Adipocyte (in vitro differentiated cells): ENCODE measurements around the gene PTGDS.
A peak's percentile ranks its signal among the peaks of the same experiment; 100 is the strongest.

Source experiments
- DNase-seq: peaks from one replicate; pipeline ENCODE4 v3.0.0-alpha.2; 2015; ENCODE audit warnings: low read depth
- H3K27me3 ChIP-seq: replicated peaks from 2 replicates; pipeline ENCODE4 v1.7.0; 2013; ENCODE audit warnings: mild to moderate bottlenecking, low read length, moderate library complexity; ENCODE audit not compliant: control insufficient read depth, insufficient read depth
- H3K36me3 ChIP-seq: 2 replicates; pipeline ENCODE4 v1.7.0; 2013; ENCODE audit warnings: low read length, mild to moderate bottlenecking, moderate library complexity; ENCODE audit not compliant: control insufficient read depth, insufficient read depth, severe bottlenecking
- H3K4me1 ChIP-seq: 2 replicates; pipeline ENCODE4 v1.7.0; 2013; ENCODE audit warnings: mild to moderate bottlenecking, low read length, moderate library complexity; ENCODE audit not compliant: control insufficient read depth, insufficient read depth
- H3K4me3 ChIP-seq: 2 replicates; pipeline ENCODE4 v1.7.0; 2013; ENCODE audit warnings: mild to moderate bottlenecking, low read length, moderate library complexity
- H3K9ac ChIP-seq: 2 replicates; pipeline ENCODE4 v1.7.0; 2013; ENCODE audit warnings: mild to moderate bottlenecking, low read length, moderate library complexity
- H3K9me3 ChIP-seq: 2 replicates; pipeline ENCODE4 v1.7.0; 2013; ENCODE audit warnings: mild to moderate bottlenecking, low read length, moderate library complexity; ENCODE audit not compliant: control insufficient read depth

PTGDS gene

DNA sequence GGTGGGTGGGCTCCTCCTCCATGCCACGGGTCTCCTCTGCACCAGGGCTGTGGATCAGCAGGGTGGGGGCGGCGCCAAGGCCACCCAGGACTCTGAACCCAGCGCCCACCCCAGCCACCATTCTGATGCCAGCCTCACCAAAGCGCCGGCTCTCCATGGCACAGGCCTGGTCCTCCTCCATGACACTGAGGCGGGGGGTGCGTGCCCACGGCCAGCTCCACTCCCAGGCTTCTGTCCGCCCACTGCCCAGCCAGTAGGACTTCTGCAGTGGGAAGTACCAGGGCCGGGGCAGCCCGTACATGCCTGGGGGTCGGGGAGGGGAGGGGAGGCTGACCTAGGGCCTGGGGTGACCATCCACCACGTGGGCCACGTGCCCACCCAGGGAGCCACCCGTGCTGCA lies 39.1 kb downstream of the PTGDS start:
- H3K36me3 ChIP-seq, result peaks cover 23% of the 10 kb centered on the region
- H3K27me3 ChIP-seq, result no peaks in the 10 kb centered on the region
- no peak for DNase-seq
- no peaks in the 10 kb centered on the region for H3K9me3 ChIP-seq
- no peak overlapping the region for H3K9ac ChIP-seq
- H3K4me3 ChIP-seq, result no peak overlapping the region
- no peaks in the 10 kb centered on the region for H3K4me1 ChIP-seq

DNA sequence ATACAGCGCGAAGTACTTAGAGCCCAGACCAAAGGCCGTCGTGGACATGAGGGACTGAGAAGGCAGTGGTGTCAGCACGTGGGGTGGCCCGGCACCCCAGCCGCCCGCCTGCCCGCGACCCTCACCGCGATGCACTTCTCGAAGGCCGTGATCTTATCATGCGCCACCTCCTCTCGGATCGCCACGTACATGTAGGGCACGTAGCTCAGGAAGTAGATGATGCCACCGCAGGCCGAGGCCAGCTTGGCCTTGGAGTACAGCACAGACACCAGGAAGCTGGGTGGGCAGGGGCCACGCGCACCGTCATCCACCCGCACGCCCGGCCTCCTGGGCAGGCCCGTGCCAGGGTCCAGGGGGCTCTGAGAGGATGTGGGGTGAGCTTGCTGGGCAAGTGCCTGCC lies 39.8 kb downstream of the PTGDS start:
- Histone ChIP-seq H3K4me1 (no peaks in the 10 kb centered on the region), H3K4me3 (no peak overlapping the region), H3K36me3 (peaks cover 23% of the 10 kb centered on the region), H3K27me3 (no peaks in the 10 kb centered on the region), H3K9ac (no peak overlapping the region), H3K9me3 (no peaks in the 10 kb centered on the region)
- no peak for DNase-seq

DNA sequence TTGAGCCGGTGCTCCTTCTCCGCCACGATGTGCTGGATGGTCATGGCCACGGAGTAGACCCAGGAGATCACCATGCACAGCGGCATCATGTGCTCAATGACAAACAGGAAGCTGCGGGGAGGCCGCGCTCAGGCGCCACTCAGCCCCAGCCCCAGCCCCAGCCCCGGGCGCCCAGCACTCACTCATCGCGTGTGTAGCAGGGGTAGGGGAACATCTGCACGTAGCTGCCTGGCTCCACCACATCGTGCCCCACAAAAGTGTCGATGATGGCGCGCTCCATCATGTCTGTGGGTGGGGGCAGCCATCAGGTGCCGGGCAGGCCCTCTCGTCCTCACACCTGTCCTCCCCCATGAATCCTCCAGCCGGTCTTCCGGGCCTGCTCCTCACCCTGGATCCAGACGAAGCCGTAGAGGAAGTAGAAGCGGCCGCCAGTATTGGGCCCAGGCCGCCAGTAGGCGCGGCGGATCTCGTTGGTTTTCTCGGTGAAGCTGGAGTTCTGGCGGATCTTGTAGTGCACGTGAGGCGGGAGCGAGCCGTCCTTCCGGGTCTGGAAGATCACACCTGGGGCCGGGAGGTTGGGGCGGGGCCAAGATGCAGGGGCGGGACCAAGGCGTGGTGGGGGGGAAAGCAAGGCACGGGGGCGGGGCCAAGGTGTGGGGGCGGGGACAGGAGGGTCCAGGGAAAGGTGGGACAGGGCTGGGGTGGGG lies 40.6 kb downstream of the PTGDS start:
- no peak for DNase-seq
- Histone ChIP-seq H3K4me1 (no peaks in the 10 kb centered on the region), H3K9ac (no peak overlapping the region), H3K27me3 (no peaks in the 10 kb centered on the region), H3K36me3 (peaks cover 20% of the 10 kb centered on the region), H3K4me3 (no peak overlapping the region), H3K9me3 (no peaks in the 10 kb centered on the region)

DNA sequence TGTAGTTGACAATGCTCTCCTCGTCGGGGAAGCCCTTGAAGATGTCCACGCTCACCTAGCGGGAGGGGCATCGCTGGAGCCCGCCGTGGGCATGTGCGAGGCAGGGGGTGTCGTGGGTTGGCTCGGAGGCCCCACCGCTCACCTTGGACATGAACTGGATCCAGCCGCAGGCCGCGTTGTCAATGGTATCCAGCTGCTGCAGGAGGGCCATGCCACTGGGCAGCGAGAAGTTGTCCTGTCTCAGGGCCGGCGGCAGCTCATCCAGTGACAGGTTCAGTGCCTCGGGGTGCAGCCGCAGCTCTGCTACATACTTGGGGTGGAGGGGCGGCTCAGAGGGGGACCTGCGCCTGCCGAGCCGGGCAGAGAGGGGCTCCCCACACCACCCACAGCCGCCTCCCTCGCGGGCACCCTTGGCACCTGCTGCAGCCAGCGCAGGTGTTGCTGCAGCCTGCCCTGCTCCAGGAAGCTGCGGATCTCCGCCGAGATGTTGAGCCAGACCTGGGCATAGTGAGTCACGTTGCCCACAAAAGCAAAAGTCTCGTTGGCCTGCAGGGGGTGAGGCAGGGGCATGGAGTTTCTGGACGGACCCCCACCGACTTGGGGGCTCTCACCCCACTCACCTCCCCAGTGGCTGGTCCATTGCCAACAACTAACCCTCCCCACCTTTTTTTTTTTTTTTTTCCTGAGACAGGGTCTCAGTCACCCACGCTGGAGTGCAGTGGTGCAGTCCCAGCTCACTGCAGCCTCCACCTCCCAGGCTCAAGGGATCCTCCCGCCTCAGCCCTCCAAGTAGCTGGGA lies 41.7 kb downstream of the PTGDS start:
- Histone ChIP-seq H3K4me1 (peaks cover 4% of the 10 kb centered on the region), H3K9ac (no peak overlapping the region), H3K4me3 (no peak overlapping the region), H3K9me3 (no peaks in the 10 kb centered on the region), H3K27me3 (no peaks in the 10 kb centered on the region), H3K36me3 (peaks cover 20% of the 10 kb centered on the region)
- no peak for DNase-seq

DNA sequence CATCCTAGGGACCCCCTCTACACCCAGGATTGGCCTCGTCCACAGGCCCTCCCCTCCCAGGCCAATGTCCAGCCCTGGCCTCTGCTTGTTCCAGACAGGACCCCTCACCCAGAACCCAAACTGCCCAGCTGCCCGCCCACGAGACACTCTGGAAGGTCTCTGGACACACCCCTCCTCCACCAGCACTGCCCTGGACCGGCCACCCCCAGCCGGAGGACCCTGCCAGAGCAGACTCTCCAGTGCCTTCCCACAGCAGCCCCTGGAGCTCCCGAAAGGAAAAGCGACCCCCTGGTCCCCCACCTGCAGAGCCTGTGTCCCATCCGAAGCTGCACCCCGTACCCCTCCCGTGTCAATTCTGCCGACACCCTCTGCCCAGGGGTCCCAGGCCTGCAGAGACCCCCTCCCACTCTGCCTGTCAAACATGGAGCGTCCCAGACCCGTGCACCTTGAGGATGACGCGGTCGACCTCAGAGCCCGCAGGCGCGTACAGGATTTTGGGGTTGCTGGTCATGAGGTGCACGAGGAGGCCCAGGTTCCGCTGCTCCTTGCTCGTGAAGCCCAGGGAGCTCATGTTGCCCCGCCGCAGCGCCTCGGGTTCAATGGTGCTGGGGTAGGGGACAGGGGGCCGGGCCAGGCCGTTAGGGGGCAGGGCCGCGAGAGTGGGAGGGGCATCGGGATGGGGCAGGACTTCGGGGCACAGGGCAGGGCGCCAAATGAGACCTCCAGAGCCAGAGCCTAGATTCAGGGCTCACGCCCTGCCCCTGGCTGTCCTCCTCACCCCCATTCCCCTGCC lies 42.8 kb downstream of the PTGDS start:
- no peaks in the 10 kb centered on the region for H3K27me3 ChIP-seq
- no peak overlapping the region for H3K9ac ChIP-seq
- H3K4me1 ChIP-seq, result peaks cover 4% of the 10 kb centered on the region
- no peak overlapping the region for H3K4me3 ChIP-seq
- H3K9me3 ChIP-seq, result no peaks in the 10 kb centered on the region
- peaks cover 16% of the 10 kb centered on the region for H3K36me3 ChIP-seq
- no peak for DNase-seq

DNA sequence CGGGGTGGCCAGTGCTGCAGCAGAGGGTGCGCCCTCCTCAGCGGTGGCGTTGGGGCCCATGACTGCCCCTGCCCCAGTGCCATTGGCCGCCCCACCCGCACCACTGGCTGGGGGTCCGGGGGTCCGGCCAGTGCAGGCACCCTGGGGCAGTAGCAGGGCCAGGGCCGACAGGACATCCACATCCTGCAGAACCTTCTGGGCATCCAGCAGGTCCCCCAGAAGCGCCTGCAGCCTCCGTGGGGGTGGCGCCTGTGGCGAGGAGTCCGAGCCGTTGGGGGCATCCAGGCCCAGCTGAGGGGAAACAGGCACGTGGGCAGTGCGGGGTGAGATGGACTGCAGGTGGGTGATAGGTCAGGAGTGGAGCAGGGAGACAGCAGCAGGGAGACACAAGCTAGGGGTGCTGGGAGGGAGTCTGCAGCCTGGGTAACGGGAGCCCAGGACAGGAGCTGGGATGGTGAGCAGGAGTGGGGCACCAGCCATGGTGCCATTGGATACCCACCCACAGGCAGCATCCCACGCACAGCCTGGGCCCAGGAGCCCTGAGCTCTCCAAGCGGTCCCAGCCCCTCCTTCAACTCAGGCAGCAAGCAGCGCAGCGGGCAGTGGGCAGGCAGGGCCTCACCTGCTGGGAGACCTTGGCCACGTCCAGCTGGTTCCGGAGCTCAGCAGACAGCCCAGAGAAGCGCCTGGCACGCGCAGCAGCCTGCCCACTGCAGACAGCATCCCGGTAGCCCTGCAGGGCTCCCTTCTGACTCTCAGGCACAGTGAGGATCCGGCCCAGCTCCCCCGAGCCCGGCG lies 43.7 kb downstream of the PTGDS start:
- H3K4me3 ChIP-seq, result no peak overlapping the region
- no peak for DNase-seq
- H3K27me3 ChIP-seq, result no peaks in the 10 kb centered on the region
- H3K9ac ChIP-seq, result no peak overlapping the region
- H3K4me1 ChIP-seq, result peaks cover 4% of the 10 kb centered on the region
- no peaks in the 10 kb centered on the region for H3K9me3 ChIP-seq
- peaks cover 11% of the 10 kb centered on the region for H3K36me3 ChIP-seq

DNA sequence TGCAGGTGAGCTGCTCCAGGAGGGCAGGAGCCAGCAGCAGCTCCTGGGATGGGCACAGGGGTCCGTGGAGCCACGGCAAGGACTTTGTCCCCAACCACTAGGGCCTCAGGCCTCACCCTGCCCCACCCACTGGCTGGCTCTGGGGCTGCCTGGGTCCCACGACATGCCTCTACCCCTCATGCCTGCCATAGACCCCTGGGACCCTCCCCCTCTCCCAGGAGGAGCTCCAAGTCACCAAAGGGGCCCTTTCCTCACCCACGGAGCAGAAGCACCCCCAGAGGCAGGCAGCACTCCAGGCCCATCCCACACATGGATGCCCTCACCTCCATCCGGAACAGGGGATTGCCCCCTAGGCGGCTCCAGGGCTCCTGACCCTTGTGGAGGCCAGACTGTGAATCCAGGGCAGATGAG lies 44.3 kb downstream of the PTGDS start:
- no peak for DNase-seq
- no peaks in the 10 kb centered on the region for H3K9me3 ChIP-seq
- H3K4me3 ChIP-seq, result no peak overlapping the region

DNA sequence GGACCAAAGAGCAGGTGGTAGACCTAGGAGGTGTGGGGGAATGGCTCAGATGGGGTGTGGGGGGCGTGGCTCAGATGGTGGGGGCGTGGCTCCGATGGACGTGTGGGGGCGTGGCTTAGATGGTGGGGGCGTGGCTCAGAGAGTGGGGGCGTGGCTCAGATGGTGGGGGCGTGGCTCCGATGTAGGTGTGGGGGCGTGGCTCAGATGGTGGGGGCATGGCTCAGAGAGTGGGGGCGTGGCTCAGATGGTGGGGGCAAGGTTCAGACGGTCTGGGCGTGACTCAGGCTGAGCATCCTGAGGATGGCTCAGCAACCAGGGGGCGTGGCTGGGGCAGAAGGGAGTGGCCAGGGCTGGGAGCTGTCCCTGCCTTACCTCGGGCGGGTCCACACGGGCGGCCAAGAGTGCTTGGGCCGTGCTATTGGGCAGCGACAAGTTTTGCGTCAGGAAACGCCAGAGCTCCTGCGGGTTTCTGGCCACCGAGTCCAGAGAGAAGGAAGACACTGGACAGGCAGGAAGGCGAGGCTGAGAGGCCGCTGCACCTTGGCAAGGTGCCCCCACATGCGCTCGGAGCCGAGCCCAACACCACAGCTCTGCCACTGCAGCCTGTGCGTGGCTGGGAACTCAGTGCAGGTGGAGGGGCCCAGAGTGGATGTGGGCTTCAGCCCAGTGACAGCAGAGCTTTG lies 44.8 kb downstream of the PTGDS start:
- H3K9ac ChIP-seq, result no peak overlapping the region
- no peak overlapping the region for H3K4me3 ChIP-seq
- H3K27me3 ChIP-seq, result no peaks in the 10 kb centered on the region
- peaks cover 6% of the 10 kb centered on the region for H3K4me1 ChIP-seq
- no peaks in the 10 kb centered on the region for H3K9me3 ChIP-seq
- H3K36me3 ChIP-seq, result peaks cover under 1% of the 10 kb centered on the region
- peak; percentile 65 for DNase-seq

More for the DNA sequence above, 44.3 kb downstream of the PTGDS start:
- Histone ChIP-seq H3K36me3 (peaks cover 6% of the 10 kb centered on the region), H3K9ac (no peak overlapping the region), H3K4me1 (peaks cover 4% of the 10 kb centered on the region), H3K27me3 (no peaks in the 10 kb centered on the region)

DNA sequence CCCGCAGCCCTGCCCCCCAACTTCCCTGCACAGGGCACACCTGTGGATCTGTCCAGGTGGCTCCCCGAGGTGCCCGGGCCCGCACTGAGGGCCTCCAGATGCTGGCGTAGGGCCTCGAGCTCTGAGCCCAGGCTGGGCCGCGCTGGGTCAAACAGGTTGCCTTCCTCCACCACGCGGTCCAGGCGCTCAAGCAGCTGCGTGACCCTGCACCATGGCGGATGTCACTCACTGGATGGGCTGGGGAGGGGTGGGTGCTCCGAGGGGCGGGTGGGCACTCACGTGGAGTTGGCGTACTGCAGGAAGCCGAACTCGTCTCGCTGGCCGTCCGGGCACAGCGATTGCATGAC lies 45.3 kb downstream of the PTGDS start:
- no peaks in the 10 kb centered on the region for H3K27me3 ChIP-seq

DNA sequence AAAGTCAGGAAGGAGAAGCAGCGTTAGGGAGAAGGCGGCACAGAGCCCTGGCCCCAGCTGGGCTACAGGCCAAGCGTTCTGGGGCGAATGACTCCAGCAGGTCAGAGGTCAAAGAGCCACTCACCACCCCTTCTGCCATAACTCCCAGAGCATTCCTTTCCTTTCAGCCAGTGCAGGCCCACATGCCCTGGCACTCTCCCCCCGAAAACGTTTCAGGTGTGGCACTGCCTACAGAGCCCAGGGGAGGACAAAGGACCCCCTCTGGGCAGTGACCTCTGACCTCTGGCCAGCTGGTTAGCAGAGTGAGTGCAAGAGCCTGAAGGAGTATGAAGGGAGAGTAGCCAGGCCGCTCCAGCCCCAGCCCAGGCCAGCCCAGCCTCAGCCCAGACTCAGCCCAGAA lies 45.9 kb downstream of the PTGDS start:
- Histone ChIP-seq H3K9ac (no peak overlapping the region), H3K36me3 (no peaks in the 10 kb centered on the region), H3K4me3 (no peak overlapping the region), H3K4me1 (peaks cover 11% of the 10 kb centered on the region), H3K9me3 (no peaks in the 10 kb centered on the region), H3K27me3 (no peaks in the 10 kb centered on the region)
- DNase-seq, result no peak

More for the DNA sequence above, 45.3 kb downstream of the PTGDS start:
- H3K36me3 ChIP-seq, result no peaks in the 10 kb centered on the region
- no peak overlapping the region for H3K9ac ChIP-seq
- DNase-seq, result no peak
- H3K9me3 ChIP-seq, result no peaks in the 10 kb centered on the region
- H3K4me1 ChIP-seq, result peaks cover 11% of the 10 kb centered on the region
- no peak overlapping the region for H3K4me3 ChIP-seq
